Measurements from ENCODE around the gene RNF213. TPM values are rescaled to one million over a fixed set of nuclear protein-coding genes. Genes with fewer than 3 reads are reported as not detected.

Gene RNF213
- total and polyA plus RNA-seq, 2 of the 8 experiments (the other 6 are each of a cell fraction or from before 2014, with no cell fraction given) = 33.8 to 62.8 TPM

DNA sequence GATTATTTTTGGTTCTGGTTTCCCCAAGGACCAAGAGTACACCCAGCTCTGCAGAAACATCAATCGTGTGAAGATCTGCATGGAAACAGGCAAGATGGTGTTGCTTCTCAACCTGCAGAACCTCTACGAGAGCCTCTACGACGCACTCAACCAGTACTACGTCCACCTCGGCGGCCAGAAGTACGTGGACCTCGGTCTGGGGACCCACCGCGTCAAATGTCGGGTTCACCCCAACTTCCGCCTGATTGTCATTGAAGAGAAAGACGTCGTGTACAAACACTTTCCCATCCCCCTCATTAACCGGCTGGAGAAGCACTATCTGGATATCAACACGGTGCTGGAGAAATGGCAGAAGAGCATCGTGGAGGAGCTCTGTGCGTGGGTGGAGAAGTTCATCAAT, 86.9 kb downstream of the RNF213 start:
- Histone ChIP-seq H2BK15ac (ENCODE audit: low read length) (no peak overlapping the region), H3K4me2 (ENCODE audit: insufficient read depth in 1 of 2, low read depth in 2 of 2, low read length in 2 of 2) (no peak overlapping the region), H3K4me3 (ENCODE audit: extremely low read depth in 1 of 4, insufficient read depth in 2 of 4, low read depth in 3 of 4, low read length in 4 of 4) (no peak overlapping the region), H2BK20ac (ENCODE audit: low read length) (no peak overlapping the region), H3K56ac (replicated peaks; ENCODE audit: insufficient read length, low read depth, low read length) (no peak overlapping the region), H3K27me3 (replicated peaks in 1 of 4; ENCODE audit: control insufficient read depth in 3 of 4, extremely low read depth in 1 of 4, insufficient read depth in 3 of 4, low read length in 3 of 4) (no peaks in the 10 kb centered on the region), H2BK120ac (replicated peaks; ENCODE audit: low read depth, low read length) (no peak overlapping the region), H3K27ac (ENCODE audit: low read depth, low read length) (no peak overlapping the region), H3K4me1 (replicated peaks in 1 of 4; ENCODE audit: control insufficient read depth in 3 of 4, insufficient read depth in 4 of 4, low read length in 3 of 4) (no peaks in the 10 kb centered on the region), H3K79me1 (ENCODE audit: low read depth, low read length) (peaks cover 2% of the 10 kb centered on the region; the same call in 1 of the 2 replicates), H4K8ac (ENCODE audit: extremely low read depth, insufficient read depth, low read length) (no peak overlapping the region), H2AK5ac (ENCODE audit: low read depth, low read length) (no peak overlapping the region), H3K9ac (replicated peaks in 1 of 4; ENCODE audit: extremely low read depth in 1 of 4, low read depth in 3 of 4, low read length in 3 of 4) (no peak overlapping the region), H3K9me3 (ENCODE audit: insufficient read depth in 2 of 2, low read depth in 1 of 2, low read length in 1 of 2) (no peaks in the 10 kb centered on the region), H2AFZ (ENCODE audit: low read length) (no peak overlapping the region), H3K18ac (ENCODE audit: extremely low read depth, low read length) (no peak overlapping the region), H4K91ac (replicated peaks; ENCODE audit: insufficient read length, low read length) (no peak overlapping the region), H4K20me1 (replicated peaks in 1 of 2; ENCODE audit: control insufficient read depth in 1 of 2, insufficient read depth in 2 of 2, low read length in 2 of 2) (peaks cover 7 to 13% of the 10 kb centered on the region in 2 experiments), H3K36me3 (ENCODE audit: control insufficient read depth in 2 of 4, insufficient read depth in 4 of 4, low read length in 3 of 4) (peaks cover 37 to 80% (median 68%) of the 10 kb centered on the region in 4 experiments), H4K5ac (ENCODE audit: insufficient read length, low read depth, low read length) (no peak overlapping the region), H2BK12ac (ENCODE audit: low read depth, low read length) (no peak overlapping the region), H3K4ac (replicated peaks; ENCODE audit: insufficient read length, low read depth, low read length) (no peak overlapping the region), H2BK5ac (ENCODE audit: low read depth, low read length) (no peak overlapping the region), H3K14ac (ENCODE audit: insufficient read length) (no peak overlapping the region), H3K23ac (ENCODE audit: insufficient read length) (no peak overlapping the region), H3K79me2 (ENCODE audit: control insufficient read depth in 1 of 2, insufficient read depth in 2 of 2, low read length in 2 of 2) (no peaks in the 10 kb centered on the region), H3K23me2 (ENCODE audit: low read depth, low read length) (no peaks in the 10 kb centered on the region)
- FAIRE-seq (no peak), DNase-seq (ENCODE audit: low read depth in 1 of 2, low spot score in 2 of 2) (no peak)
- CTCF ChIA-PET (ENCODE audit: partially characterized antibody) = interaction anchor here (0.7 kb wide), 1 partner anchor 31 kb away, joined by 3 read pairs; no protein-coding TSS in a partner anchor
- WGBS, 2 experiments (ENCODE audit: extremely low coverage in 1 of 2, insufficient coverage in 1 of 2, insufficient read length in 1 of 2, insufficient replicate concordance in 2 of 2, low coverage in 1 of 2, low lambda C conversion rate in 2 of 2, missing lambda C conversion rate in 1 of 2) = 95% methylated on average over 19 of the region's 19 CpGs; no CpG with 5 or more reads in 1 of the 2 experiments
- POLR2A ChIA-PET (ENCODE audit: partially characterized antibody) = no interaction called here
- TF ChIP-seq TBP (IDR thresholded peaks at IDR 0.05; ENCODE audit: low read depth, low read length) (no peak), BRCA1 (IDR thresholded peaks at IDR 0.05; ENCODE audit: low read depth, low read length) (no peak), CREB1 (IDR thresholded peaks at IDR 0.05) (no peak), PHF8 (conservative IDR thresholded peaks at IDR 0.05; ENCODE audit: low read depth, low read length) (no peak), RNF2 (IDR thresholded peaks at IDR 0.05; ENCODE audit: borderline replicate concordance, low read depth, low read length, missing control alignments, poor library complexity, severe bottlenecking) (no peak), BACH1 (IDR thresholded peaks at IDR 0.05; ENCODE audit: low read length) (no peak), ATF2 (IDR thresholded peaks at IDR 0.05; ENCODE audit: low read length) (no peak)
- TF ChIP-seq, protein P1, sequence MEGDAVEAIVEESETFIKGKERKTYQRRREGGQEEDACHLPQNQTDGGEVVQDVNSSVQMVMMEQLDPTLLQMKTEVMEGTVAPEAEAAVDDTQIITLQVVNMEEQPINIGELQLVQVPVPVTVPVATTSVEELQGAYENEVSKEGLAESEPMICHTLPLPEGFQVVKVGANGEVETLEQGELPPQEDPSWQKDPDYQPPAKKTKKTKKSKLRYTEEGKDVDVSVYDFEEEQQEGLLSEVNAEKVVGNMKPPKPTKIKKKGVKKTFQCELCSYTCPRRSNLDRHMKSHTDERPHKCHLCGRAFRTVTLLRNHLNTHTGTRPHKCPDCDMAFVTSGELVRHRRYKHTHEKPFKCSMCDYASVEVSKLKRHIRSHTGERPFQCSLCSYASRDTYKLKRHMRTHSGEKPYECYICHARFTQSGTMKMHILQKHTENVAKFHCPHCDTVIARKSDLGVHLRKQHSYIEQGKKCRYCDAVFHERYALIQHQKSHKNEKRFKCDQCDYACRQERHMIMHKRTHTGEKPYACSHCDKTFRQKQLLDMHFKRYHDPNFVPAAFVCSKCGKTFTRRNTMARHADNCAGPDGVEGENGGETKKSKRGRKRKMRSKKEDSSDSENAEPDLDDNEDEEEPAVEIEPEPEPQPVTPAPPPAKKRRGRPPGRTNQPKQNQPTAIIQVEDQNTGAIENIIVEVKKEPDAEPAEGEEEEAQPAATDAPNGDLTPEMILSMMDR (IDR thresholded peaks at IDR 0.05; ENCODE audit: control extremely low read depth in 1 of 3, insufficient read depth in 1 of 3, low read depth in 1 of 3, low read length in 3 of 3) = no peak
- TF ChIP-seq, protein P2, sequence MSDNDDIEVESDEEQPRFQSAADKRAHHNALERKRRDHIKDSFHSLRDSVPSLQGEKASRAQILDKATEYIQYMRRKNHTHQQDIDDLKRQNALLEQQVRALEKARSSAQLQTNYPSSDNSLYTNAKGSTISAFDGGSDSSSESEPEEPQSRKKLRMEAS (IDR thresholded peaks at IDR 0.05) = no peak

Data from H1 (cell line).